OCI-LY1 (cell line): Measurements from ENCODE around the gene LSM10.

Experiments used
- EZH2 ChIP-seq: fragments of 200-600 bp; sonication (generic), shearing (Covaris generic); IDR thresholded peaks from 2 replicates; pipeline ENCODE4 v1.8.0; 2017; ENCODE audit warnings: borderline replicate concordance, mixed run types, mild to moderate bottlenecking, antibody characterized with exemption, low read length, moderate library complexity, mixed read lengths
- TF ChIP-seq, protein P1 (sequence below): fragments of 200-600 bp; sonication (generic), shearing (Covaris generic); IDR thresholded peaks from 2 replicates; pipeline ENCODE4 v1.5.1; 2017; ENCODE audit warnings: mild to moderate bottlenecking, antibody characterized with exemption, low read length, moderate library complexity, mixed read lengths

DNA sequence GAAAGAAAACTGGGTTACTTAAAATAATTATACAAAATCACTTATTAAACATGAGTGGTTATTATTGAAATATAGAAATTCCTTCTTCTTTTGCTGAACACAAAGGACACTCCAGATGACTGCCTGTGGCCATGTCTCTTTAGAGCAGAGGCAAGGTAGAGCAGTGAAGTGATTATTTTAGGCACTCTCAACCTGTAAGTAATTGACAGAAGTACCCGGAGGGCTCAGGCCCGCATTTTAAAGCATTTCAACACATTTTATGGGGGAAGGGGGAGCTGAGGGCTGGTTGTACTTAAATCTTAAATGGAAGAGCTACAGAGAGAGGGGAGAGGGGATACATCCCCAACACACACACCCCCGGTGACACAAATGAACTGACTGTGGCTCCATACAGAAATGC, 42.3 kb upstream of the LSM10 start:
- no peak for TF ChIP-seq EZH2
- TF ChIP-seq, protein P1, sequence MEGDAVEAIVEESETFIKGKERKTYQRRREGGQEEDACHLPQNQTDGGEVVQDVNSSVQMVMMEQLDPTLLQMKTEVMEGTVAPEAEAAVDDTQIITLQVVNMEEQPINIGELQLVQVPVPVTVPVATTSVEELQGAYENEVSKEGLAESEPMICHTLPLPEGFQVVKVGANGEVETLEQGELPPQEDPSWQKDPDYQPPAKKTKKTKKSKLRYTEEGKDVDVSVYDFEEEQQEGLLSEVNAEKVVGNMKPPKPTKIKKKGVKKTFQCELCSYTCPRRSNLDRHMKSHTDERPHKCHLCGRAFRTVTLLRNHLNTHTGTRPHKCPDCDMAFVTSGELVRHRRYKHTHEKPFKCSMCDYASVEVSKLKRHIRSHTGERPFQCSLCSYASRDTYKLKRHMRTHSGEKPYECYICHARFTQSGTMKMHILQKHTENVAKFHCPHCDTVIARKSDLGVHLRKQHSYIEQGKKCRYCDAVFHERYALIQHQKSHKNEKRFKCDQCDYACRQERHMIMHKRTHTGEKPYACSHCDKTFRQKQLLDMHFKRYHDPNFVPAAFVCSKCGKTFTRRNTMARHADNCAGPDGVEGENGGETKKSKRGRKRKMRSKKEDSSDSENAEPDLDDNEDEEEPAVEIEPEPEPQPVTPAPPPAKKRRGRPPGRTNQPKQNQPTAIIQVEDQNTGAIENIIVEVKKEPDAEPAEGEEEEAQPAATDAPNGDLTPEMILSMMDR, result no peak
